ENCODE measurements around the gene ENO3.

DNA sequence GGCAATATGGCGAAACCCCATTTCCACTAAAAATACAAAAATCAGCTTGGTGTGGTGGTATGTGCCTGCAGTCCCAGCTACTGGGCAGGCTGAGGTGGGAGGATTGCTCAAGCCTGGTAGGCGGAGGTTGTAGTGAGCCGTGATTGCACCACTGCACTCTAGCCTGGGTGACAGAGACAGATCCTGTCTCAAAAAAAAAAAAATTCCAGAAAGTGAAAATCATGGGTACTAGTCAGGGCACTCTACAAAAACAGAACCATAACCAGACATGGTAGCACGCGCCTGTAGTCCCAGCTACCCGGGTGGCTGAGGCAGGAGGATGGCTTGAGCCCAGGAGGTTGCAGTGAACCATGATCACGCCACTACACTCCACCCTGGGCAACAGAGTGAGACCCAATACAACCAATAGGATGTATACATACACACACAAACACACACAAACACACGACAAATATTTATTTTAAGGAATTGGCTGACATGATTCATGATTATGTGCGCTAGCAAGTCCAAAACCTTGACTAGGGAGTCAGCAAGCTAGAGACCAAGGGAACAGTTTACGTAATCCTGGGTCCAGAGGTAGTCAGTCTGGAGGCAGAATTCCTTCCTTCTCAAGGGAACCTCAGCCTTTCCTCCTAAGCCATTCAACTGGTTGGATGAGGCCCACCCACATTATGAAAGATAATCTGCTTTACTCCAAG, 30.4 kb upstream of the ENO3 start:
- TF ChIP-seq EZH2 (IDR thresholded peaks at IDR 0.05; ENCODE audit: insufficient read depth, poor library complexity, severe bottlenecking) (no peak), EZH2phosphoT487 (IDR thresholded peaks at IDR 0.05; ENCODE audit: insufficient read depth, low read depth) (no peak)

All from GM23248 (cell line).